MM.1S (cell line): Measurements from ENCODE around the gene FCRL1.

Source experiments
- DNase-seq: peaks from one replicate; pipeline ENCODE4 v3.0.0-alpha.2; 2015
- H2AFZ ChIP-seq: fragments of 300-600 bp; sonication (generic); 2 replicates; pipeline ENCODE4 v1.6.0; 2016; ENCODE audit warnings: antibody characterized with exemption, low read length
- H3F3A ChIP-seq: fragments of 300-600 bp; sonication (generic); 2 replicates; pipeline ENCODE4 v1.6.1; 2016; ENCODE audit warnings: mild to moderate bottlenecking, antibody characterized with exemption, low read length, moderate library complexity, mixed read lengths; ENCODE audit not compliant: insufficient read depth
- H3K27ac ChIP-seq: fragments of 300-600 bp; sonication (generic); 2 replicates; pipeline ENCODE4 v1.5.1; 2016; ENCODE audit warnings: mild to moderate bottlenecking, low read length
- H3K27me3 ChIP-seq: fragments of 300-600 bp; sonication (generic); replicated peaks from 2 replicates; pipeline ENCODE4 v1.6.0; 2016; ENCODE audit warnings: low read length; ENCODE audit not compliant: insufficient read depth
- H3K36me3 ChIP-seq: fragments of 300-600 bp; sonication (generic); replicated peaks from 2 replicates; pipeline ENCODE4 v1.6.1; 2016; ENCODE audit warnings: mild to moderate bottlenecking, low read length, mixed read lengths; ENCODE audit not compliant: insufficient read depth
- H3K4me1 ChIP-seq: fragments of 300-600 bp; sonication (generic); 2 replicates; pipeline ENCODE4 v1.6.1; 2016; ENCODE audit warnings: low read length, mixed read lengths
- H3K4me2 ChIP-seq: fragments of 300-600 bp; sonication (generic); 2 replicates; pipeline ENCODE4 v1.6.0; 2016; ENCODE audit warnings: low read depth, low read length
- H3K4me3 ChIP-seq: fragments of 300-600 bp; sonication (generic); 2 replicates; pipeline ENCODE4 v1.5.1; 2016; ENCODE audit warnings: low read length, mixed read lengths
- H3K79me2 ChIP-seq: fragments of 300-600 bp; sonication (generic); 2 replicates; pipeline ENCODE4 v1.6.1; 2016; ENCODE audit warnings: mixed run types, low read length, mixed read lengths
- H3K9ac ChIP-seq: fragments of 300-600 bp; sonication (generic); 2 replicates; pipeline ENCODE4 v1.6.1; 2016; ENCODE audit warnings: low read length, mixed read lengths
- H3K9me2 ChIP-seq: fragments of 300-600 bp; sonication (generic); replicated peaks from 2 replicates; pipeline ENCODE4 v1.6.1; 2016; ENCODE audit warnings: mild to moderate bottlenecking, low read length, mixed read lengths; ENCODE audit not compliant: insufficient read depth
- H3K9me3 ChIP-seq: fragments of 300-600 bp; sonication (generic); replicated peaks from 2 replicates; pipeline ENCODE4 v1.6.1; 2016; ENCODE audit warnings: mild to moderate bottlenecking, low read length, mixed read lengths; ENCODE audit not compliant: insufficient read depth
- H4K20me1 ChIP-seq: fragments of 300-600 bp; sonication (generic); 2 replicates; pipeline ENCODE4 v1.6.1; 2016; ENCODE audit warnings: mild to moderate bottlenecking, low read length, moderate library complexity, mixed read lengths; ENCODE audit not compliant: insufficient read depth
- EZH2 ChIP-seq: fragments of 300-600 bp; sonication (generic); optimal IDR thresholded peaks from 2 replicates; pipeline ENCODE3; 2017; ENCODE audit warnings: low read depth, mild to moderate bottlenecking, antibody characterized with exemption, low read length, mixed read lengths
- EZH2phosphoT487 ChIP-seq: fragments of 300-600 bp; sonication (generic); IDR thresholded peaks from 2 replicates; pipeline ENCODE4 v1.6.1; 2018; ENCODE audit warnings: antibody characterized with exemption, low read length
- TF ChIP-seq, protein P1 (sequence below): fragments of 300-600 bp; sonication (generic); IDR thresholded peaks from 2 replicates; pipeline ENCODE4 v1.5.1; 2016; ENCODE audit warnings: antibody characterized with exemption, low read length, mixed read lengths

FCRL1 gene

DNA sequence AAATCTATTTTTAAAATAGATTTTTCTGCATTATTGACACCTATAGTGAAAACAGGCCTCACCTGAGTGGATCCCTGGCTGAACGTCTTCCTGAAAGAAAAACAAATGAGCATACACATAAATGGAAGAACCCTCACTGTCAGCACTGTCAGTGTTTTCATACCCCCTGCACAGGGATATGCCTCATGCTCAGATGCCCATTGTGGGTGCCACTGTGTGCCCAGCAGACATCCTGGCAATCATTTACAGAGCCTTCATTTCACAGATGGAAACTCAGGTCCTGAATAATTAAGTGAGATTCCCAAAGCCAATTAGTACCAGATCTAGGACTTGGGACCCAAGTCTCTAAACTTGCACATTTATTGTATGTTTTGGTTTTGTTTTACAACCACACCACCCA is 19.9 kb downstream of the FCRL1 start:
- Histone ChIP-seq H3K9me2 (no peaks in the 10 kb centered on the region), H3K27ac (no peak overlapping the region), H4K20me1 (no peaks in the 10 kb centered on the region), H2AFZ (no peak overlapping the region), H3K36me3 (no peaks in the 10 kb centered on the region), H3K9me3 (no peaks in the 10 kb centered on the region), H3K4me3 (no peak overlapping the region), H3K4me1 (peaks cover under 1% of the 10 kb centered on the region), H3K27me3 (no peaks in the 10 kb centered on the region), H3K79me2 (no peaks in the 10 kb centered on the region), H3K4me2 (no peak overlapping the region), H3K9ac (no peak overlapping the region), H3F3A (no peaks in the 10 kb centered on the region)
- no peak for TF ChIP-seq EZH2phosphoT487
- no peak for TF ChIP-seq EZH2
- TF ChIP-seq, protein P1, sequence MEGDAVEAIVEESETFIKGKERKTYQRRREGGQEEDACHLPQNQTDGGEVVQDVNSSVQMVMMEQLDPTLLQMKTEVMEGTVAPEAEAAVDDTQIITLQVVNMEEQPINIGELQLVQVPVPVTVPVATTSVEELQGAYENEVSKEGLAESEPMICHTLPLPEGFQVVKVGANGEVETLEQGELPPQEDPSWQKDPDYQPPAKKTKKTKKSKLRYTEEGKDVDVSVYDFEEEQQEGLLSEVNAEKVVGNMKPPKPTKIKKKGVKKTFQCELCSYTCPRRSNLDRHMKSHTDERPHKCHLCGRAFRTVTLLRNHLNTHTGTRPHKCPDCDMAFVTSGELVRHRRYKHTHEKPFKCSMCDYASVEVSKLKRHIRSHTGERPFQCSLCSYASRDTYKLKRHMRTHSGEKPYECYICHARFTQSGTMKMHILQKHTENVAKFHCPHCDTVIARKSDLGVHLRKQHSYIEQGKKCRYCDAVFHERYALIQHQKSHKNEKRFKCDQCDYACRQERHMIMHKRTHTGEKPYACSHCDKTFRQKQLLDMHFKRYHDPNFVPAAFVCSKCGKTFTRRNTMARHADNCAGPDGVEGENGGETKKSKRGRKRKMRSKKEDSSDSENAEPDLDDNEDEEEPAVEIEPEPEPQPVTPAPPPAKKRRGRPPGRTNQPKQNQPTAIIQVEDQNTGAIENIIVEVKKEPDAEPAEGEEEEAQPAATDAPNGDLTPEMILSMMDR = no peak
- no peak for DNase-seq

DNA sequence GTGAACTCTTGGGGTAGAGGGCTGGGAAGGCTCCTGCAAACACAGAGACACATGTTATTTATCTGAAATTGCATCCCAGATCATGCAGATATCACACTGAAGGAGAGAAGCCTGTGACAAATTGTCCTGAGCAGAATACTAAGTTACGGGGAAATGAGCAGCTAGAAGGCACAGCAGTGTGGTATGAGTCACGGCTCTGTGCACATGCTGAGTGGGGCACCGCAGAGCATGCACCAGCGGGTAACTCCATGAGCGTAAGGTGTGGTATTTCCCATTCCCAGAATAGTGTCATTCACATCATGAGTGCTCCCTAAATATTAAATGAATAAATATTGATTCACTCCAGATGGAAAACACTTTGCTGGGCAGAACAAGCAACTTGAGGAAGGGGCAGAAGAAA is 21.7 kb downstream of the FCRL1 start:
- H3K36me3 ChIP-seq = no peaks in the 10 kb centered on the region
- TF ChIP-seq, protein P1 = no peak
- TF ChIP-seq EZH2phosphoT487 = no peak
- TF ChIP-seq EZH2 = no peak

DNA sequence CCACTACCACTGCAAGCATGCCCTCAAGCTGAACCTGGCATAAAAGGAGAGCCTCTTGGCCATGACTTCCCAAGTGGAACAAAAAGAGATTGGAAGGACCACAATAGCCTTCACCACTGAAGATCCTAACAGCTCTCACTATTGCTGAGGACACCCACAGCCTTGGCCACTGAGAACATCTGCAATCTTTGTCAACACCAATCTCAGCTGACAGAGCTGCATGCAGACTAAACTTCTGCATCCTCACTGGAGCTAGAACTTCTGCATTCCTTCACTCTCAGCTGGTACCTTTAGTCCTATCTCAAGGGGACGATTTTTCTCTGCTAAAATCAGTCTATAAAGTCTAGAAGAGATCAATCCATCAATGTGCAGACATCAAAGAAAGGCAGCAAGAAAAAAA is 34.7 kb downstream of the FCRL1 start:
- Histone ChIP-seq H3K4me1 (peaks cover 32% of the 10 kb centered on the region), H3K4me3 (no peak overlapping the region), H3K27ac (no peak overlapping the region), H3K9me2 (no peaks in the 10 kb centered on the region), H3K79me2 (no peaks in the 10 kb centered on the region), H3K36me3 (no peaks in the 10 kb centered on the region), H2AFZ (no peak overlapping the region), H3F3A (0 out of 2 replicates have a peak, but pooled peaks cover 7% of the 10 kb centered on the region), H4K20me1 (no peaks in the 10 kb centered on the region), H3K27me3 (no peaks in the 10 kb centered on the region), H3K4me2 (no peak overlapping the region), H3K9ac (no peak overlapping the region), H3K9me3 (no peaks in the 10 kb centered on the region)
- no peak for DNase-seq
- TF ChIP-seq, protein P1 = no peak
- TF ChIP-seq EZH2 (no peak), EZH2phosphoT487 (no peak)

More for the DNA sequence above, 21.7 kb downstream of the FCRL1 start:
- H3F3A ChIP-seq = no peaks in the 10 kb centered on the region
- H3K27me3 ChIP-seq = no peaks in the 10 kb centered on the region; the same call in 1 of the 2 replicates
- H3K79me2 ChIP-seq = no peaks in the 10 kb centered on the region
- no peak overlapping the region for H3K4me3 ChIP-seq
- no peaks in the 10 kb centered on the region for H3K4me1 ChIP-seq
- H3K9me2 ChIP-seq = no peaks in the 10 kb centered on the region
- DNase-seq = no peak
- H3K9ac ChIP-seq = no peak overlapping the region
- H4K20me1 ChIP-seq = no peaks in the 10 kb centered on the region
- H2AFZ ChIP-seq = no peak overlapping the region
- H3K4me2 ChIP-seq = no peak overlapping the region
- H3K9me3 ChIP-seq = no peaks in the 10 kb centered on the region
- no peak overlapping the region for H3K27ac ChIP-seq
